Brain pericyte (primary cell): ENCODE measurements around the gene OCA2.
"Not testable (repeated sequence)": the region's sequence is repeated elsewhere in the genome, so short reads cannot be mapped to it uniquely, and the experiment has no call there.

Experiments used
- DNase-seq: peaks from one replicate; pipeline ENCODE4 v3.0.0-alpha.2; 2012; ENCODE audit warnings: low read depth, low spot score

OCA2 gene

DNA sequence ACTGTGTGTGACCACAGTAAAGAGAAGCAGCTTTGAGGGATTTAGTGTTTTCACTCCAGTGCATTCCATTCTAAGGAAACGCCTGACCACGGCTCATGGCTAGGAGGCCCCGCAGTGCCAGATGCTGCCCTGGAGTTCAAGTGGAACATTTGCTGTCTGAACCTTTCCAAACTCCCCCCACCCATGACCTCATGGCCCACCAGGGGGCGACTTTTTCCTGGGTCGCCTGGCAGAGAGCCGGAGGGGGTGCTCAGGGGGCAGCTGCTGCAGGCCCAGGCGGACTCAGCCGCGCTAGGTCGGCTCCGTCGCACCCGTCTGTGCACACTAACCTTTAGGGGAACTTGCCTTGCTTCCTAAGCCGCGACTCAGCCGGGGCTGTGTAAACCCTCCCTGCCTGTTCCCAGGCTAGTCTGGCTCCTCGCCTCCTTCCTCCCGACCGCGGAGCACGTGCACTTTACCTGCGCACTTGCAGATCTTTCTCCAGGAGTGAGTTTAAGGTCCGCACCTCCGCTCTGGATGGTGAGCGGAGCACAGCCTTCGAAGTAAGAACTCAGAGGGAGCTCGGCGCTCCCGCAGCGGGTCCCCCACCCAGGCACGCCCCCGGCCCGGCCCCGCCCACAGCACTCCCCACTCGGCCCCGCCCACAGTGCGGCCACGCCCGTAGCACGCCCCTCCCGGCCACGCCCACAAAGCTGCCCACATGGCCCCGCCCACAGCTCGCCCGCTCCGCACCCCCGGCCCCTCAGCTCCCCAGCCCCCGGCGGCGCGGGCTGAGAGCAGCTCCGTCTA, at the start of gene OCA2:
OCA2 (minus strand) TSS at position 550 of the 789 bp plus-strand sequence. CDS start 17,441 bp downstream, outside the sequence.
- no peak for DNase-seq

DNA sequence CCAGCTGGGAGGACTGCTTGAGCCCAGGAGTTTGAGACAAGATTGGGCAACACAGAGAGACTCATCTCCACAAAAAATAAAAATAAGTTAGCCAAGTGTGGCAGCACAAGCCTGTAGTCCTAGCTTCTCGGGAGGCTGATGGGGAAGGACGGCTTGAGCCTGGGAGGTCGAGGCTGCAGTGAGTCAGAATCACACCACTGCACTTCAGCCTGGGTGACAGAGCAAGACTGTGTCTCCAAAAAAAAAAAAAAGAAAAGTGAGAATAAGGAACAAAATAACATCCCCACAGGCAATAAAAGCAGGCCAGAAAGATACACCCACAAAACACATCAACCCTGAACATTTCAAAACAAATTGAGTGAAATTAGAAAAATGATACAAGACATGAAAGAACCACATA, 48.7 kb upstream of the OCA2 start:
- DNase-seq: no peak

DNA sequence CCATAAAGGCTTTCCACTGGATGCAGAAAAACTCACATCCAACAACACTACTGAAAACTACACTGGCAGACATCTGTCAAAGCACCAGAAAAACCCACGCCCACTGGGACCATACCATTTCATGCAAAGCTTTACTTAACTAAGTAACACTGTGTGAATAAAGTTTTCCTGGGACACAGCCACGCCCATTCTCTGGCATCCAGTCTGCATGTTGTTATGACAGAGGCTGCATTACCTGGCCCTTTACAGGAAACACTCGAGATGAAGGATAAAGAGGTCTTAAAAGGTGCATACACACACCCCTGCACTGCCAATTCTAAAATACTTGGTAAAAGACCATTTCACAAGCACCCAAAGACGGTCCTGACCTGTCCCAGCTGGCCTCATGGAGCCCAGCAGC, 46.3 kb upstream of the OCA2 start:
- DNase-seq: not testable (repeated sequence)

DNA sequence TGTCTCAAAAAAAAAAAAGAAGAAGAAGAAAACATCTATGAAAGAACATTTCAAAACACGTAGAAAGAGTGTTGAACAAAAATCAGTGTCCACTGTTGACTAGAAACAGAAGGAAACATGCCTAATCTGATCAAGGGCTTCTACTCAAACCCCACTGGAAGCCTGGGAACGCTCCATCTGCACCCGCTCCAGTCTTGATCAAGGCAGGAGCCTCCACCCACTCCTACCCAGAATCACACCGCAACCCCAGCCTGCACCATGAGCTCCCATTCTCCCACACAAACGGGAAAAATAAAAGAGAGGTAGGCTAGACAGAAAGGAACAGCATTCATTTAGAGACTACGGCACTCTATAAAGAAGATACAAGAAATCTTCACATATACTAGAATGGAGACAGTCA, 40.9 kb upstream of the OCA2 start:
- no peak for DNase-seq

DNA sequence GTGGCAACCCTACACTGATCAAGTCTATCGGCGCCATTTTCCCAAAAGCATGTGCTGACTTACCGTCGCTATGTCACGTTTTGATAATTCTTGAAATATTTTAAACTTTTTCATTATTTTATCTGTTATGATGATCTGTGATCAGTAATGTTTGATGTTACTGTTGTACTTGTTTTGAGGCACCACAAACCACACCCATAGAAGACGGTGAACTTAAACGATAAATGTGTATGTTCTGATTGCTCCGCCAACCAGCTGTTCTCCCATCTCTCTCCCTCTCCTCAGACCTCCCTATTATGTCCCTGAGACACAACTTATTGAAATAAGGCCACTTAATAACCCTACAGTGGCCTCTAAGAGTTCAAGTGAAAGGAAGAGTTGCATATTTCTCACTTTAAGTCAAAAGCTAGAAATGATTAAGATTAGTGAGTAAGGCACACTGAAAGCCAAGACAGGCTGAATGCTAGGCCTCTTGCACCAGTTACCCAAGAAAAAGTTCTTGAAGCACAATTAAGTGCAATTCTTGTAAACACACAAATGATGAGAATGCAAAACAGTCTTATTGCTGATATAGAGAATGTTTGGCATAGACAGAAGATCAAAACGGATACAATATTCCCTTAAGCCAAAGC, 38.4 kb upstream of the OCA2 start:
- DNase-seq: not testable (repeated sequence)

DNA sequence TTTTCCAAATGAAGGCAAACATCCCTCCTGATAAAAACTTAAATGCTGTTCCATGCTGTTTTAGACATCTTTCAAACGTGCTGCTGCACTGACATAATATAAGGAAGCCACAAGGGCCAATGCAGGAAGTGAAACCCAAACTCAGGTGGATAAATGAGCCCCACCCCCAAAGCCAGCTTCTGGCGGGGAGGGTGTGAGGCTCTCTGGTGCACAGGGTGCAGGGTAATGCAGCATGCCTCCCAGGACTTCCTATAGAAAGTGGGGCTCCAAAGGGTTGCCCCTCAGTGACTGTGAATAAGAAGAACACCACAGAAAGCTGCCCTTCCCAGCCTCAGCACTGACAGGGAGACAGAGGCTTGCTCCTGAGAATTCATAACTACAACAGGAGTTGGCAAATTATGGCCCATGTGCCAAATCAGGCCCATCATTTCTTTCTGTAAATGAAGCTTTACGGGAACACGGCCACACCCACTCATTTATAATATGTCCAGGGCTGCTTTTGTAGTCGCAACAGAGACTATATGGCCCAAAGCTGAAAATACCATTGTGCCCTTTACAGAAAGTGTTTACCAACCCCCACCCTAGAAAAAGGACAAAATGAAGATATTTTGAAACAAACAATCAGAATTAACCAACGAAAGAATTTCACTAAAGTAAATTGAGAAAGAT, 37.3 kb upstream of the OCA2 start:
- DNase-seq: not testable (repeated sequence)

DNA sequence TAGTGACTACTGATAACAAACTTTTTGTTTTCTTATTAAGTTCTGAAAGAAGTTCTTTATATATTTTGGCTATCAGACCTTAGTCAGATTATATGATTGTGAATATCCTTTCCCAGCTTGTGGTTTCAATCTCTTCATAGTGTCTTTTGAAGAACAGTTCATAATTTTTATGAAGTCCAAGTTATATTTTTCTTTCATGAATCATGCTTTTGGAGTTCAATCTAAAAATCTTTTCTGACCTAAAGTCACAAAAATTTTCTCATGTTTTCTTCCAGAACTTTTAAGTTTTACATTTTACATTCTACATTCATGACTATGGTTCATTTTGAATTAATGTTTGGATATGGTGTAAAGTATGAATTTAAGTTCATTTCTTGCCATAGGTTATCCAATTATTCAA, 34.2 kb upstream of the OCA2 start:
- no peak for DNase-seq

DNA sequence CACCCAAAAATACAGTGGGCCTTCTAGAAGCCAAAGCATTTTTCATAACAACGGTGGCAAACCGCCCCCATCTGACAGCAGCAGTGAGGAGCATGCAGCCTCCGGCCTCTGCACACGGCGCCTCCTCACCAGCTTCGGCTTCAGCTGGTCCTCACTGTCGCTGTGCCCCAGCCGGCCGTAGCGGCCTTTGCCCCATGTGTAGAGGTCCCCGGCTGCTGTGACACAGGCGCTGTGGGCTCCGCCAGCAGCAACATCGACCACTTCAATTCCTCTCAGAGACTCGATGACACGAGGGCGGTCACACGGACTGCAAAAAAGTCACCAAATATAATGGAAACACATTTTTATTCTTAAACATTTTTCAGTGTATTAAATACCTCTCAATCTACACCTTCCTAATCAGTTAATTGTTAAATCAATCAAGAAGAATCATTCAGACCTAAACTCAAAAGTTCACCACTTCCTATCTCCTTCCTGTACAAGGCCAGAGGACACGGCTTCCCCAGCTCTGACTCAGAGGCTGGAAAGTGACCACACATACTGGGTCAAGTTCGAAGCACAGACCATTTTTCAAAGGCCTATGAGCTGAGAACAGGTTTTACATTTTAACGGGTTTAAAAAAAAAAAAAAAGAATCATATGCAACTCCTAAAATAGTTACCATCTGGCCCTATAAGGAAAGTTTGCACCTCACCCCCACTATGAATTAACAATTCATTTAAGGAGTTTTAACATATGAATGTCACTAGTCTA, 33.6 kb upstream of the OCA2 start:
- DNase-seq: no peak

DNA sequence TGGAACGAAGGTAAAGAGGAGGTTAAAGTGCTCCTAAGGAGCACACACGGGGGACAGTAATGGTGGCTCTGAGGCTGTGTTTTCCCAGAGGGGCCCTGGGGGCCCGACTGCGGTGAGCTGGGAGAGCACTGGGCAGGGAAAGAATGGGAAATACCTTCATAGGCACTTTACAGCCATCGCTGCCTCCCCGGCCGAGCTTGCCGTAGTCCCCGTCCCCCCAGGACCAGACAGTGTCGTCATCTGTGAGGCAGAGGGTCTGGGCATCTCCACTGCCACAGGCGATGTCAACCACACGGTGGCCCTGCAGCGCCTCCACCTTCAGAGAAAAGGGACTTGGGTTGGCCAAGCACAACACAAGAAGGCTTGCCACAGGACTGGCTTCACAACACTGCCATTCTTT, 32.8 kb upstream of the OCA2 start:
- no peak for DNase-seq

DNA sequence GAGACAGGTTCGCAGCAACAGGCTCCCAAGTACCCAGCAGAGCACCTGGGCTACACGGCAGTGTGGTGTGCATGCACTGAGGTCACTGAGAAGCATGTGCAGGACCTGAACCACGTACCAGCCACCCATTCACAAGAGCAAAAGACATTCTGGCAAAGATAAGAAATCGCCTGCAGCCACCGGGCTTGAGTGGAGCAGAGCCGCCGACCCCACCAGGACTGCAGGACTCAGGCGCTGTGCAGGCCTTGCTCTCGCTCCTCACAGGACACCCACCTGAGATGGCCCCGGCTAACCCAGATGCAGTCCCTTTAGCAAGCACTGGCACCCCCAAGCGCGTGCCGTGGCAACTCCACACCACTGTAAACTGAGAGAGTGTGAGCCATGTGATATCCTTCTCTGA, 32.3 kb upstream of the OCA2 start:
- DNase-seq: no peak

DNA sequence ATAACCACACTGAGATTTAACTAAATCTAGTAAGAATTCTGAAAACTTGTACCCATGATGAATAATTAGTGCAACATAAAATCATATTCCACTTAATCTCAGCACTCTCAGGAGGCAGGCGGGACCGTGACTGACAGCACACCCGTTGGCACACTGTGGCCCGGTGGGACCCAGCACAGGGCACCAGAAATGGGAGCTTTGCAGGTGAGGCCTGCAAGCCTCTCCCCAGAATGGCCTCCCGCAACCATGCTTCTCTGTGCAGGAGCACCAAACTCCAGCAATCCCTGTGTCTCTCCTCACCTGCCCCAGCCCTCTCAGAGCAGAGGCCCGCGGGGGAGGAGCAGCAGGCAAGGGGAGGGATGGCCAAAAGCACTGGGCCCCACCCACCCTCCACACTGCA, 31.5 kb upstream of the OCA2 start:
- DNase-seq: no peak

DNA sequence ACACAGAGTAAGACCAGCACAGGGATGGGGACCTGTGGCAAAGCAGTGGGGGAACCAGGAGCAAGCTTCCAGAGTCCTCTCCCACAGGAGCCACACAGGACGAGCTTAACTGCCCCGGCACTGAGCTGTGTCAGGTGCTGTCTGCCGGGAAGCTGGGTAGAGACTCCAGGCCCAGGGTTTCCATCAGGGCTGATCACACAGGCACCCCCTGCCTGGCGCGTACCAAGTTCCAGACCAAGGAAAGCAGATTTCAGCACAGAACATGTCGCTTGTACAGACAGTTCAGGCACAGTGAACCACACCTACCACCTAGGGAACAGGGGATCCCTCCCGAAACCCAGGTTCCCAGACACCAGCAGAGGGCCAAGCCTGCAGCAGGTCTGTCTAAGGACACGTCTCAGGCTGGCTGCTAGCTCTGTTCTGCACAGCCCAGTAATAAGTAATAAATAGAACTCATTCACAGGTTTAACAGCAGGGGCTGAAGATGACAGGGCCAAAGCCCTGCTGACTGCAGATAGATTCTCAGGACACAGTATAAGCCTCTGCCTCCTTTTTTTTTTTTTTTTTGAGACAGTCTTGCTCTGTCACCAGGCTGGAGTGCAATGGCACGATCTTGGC, 30.2 kb upstream of the OCA2 start:
- DNase-seq: no peak

DNA sequence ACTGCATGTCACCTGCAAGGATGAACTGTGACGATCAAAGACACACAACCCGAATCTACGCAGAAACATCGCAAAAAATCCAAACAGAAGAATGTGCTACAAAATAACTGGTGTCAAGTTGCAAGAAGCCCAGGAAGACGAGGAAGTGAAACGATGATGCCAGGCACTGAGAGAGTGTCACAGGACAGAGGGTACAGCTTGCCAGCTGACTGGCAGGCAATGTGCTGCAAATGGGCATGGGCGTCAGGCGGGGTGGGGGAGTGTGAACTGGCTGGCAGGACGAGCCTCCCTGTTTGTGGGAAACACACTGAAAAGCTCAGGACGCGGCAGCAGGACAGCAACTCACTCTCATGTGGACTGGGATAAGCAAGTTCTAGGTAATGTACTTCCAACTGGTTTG, 28.9 kb upstream of the OCA2 start:
- DNase-seq: no peak

DNA sequence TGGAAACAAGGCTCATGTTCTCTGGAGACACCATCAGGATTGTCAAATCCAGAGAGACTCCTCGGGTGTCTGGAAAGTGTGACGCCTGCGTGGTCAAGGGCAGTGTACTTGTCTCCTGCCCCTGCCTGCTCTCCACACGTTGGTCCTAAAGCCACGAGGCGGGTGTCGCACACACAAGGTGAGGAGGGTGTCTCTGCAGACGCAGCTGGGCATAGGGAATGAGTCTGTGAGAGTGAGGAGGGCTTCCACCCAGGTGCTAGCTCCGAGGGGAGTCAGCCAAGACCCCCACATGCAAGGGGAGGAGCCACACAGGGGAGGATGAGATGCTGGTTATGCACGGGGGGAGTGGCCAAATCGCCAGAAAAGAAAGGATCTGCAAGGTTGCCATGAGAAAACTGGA, 27.9 kb upstream of the OCA2 start:
- no peak for DNase-seq

DNA sequence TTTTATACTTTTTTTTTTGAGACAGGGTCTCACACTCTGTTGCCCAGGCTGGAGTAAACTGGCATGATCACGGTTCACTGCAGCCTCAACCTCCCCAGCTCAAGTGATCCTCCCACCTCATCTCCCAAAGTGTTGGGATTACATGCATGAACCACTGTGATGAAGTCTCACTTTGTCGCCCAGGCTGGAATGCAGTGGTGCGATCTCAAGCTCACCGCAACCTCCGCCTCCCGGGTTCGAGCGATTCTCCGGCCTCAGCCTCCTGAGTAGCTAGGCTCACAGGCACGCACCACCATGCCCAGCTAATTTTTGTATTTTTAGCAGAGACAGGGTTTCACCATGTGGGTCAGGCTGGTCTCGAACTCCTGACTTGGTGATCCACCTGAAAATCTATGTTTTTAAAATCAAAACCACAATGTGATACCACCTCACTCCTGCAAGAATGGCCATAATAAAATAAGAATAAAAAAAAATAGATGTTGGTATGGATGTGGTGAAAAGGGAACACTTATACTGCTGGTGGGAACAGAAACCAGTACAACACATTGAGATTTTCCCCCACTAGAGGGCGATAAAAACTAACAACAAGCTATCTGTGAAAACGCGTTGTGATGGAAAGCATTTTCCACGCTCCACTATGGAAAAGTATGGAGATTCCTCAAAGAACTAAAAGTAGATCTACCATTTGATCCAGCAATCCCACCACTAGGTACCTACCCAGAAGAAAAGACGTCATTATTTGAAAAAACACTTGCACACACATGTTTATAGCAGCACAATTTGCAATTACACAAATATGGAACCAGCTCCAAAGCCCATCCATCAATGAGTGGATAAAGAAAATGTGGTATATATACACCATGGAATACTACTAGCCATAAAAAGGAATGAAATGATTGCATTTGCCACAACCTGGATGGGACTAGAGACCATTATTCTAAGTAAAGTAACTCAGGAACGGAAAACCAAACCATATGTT, 26.8 kb upstream of the OCA2 start:
- no peak for DNase-seq

DNA sequence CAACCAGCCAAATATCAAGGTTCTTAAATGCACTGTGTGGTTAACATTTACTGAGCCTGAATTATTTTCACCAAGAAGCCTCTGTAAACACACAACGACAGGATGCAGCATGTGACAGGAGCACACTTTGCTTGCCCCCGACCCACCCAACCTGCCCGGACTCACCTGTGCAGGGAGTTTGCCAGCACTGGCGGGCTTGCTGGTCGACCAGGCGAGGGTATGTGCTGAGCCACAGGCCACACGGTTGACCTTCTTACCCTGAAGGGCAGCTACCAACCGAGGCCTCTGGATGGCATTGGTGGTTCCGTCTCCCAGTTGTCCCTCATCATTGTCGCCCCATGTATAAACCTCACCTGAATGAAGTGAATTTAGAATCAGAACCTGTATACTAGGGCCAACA, 25.7 kb upstream of the OCA2 start:
- DNase-seq: no peak

DNA sequence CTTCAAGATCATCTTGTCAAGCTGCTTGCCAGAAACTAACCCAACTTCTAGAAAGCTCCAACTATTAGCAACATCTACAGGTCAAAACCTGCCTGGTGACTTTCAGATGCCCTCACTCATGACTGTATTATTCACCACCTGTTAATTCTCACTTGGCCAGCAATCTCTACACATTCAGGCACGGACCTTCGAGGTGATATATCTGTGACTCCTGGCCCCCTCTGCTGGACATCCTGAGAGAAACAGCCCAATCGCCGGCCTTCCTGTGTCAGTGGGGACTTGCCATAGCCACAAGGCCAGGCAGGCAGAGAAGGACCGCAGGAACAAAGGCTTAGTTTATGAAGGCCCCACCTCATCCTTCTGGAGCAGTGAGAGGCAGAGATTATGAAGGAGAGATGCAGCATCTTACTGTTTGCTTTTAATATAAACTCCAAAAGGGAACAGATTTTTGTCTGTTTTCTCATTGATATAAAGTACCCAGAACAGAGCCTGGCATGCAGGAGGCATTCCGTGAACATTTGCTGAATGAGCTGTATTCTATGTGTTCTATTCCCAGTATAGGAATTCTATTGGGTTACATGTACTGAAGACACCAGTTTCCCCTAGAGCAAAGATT, 24.4 kb upstream of the OCA2 start:
- DNase-seq: peak; percentile 33

DNA sequence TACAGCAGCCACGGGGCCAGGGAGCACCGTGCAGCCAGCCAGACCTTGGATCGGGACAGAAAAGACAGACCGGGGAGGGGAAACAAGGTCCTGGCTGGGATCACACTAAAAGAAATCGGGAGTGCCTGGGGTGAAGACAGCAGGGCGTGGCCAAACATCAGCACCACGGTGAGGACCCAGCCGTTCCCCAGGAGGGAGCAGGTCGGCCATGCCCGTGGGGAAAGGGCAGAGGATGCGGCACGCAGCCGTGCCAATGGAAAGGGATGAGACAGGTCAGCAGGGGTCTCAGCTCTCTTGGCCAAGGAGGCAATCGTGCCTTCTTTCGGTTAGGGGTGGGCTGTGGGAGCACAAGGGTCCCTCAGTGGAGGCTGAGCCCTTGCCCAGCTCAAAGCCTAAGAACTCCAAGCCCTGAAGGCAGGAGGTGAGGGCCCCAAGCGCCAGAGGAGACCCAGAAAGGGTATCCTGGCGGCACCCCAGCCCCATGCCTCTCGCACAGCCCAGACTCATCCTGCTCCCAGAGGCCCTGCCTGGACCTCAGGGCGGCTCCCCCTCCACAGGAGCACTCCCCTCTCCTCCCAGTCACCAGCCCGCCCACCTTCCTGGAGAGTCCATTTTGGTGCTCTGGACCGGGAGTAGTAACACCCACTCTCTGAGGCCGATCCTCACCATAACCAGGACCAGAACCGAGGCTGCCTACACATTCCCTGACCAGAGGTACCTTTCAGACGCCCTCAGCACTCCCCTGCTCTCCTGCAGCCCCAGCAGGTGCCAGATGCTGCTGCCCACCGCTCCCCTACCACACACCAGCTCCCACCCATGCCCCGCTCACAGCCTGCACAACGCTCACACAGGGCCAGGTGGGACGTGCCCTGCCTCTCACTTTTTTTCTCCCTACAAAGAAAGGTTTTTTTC, 23.2 kb upstream of the OCA2 start:
- DNase-seq: no peak

DNA sequence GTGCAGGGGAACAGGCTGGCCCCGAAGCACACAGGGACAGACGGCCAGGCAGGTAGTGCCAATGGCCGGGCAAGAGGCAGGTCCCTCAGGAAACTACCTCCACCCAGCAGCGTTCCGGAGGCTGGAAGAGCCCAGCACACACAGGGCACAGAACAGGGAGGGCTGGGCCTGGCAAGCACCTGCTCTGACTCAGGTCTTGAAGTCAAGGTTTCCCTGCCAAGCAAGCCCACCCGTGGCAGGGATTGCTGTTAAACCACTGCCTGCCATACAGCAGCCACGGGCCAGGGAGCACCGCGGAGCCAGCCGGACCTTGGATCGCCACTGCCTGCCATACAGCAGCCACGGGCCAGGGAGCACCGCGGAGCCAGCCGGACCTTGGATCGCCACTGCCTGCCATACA, 22.5 kb upstream of the OCA2 start:
- not testable (repeated sequence) for DNase-seq
